CD1c-positive myeloid dendritic cell (primary cell): ENCODE data around the gene PNPLA5.

Experiments
- DNase-seq: peaks from one replicate; pipeline ENCODE4 v3.0.0-alpha.2; 2016; ENCODE audit errors: extremely low spot score

Gene PNPLA5

GRCh38 chr22:43854786-43855271 lies 37.0 kb downstream of the PNPLA5 start:
- no peak for DNase-seq

- DNase-seq: no peak
Observed at GRCh38 chr22:43854121-43854785, 37.6 kb downstream of the PNPLA5 start.

- no peak for DNase-seq
Observed at GRCh38 chr22:43853328-43853931, 38.4 kb downstream of the PNPLA5 start.

- DNase-seq: peak; percentile 34
Observed at GRCh38 chr22:43852573-43853327, 39.1 kb downstream of the PNPLA5 start.

GRCh38 chr22:43851979-43852307 lies 39.9 kb downstream of the PNPLA5 start:
- no peak for DNase-seq

GRCh38 chr22:43851058-43851978 lies 40.5 kb downstream of the PNPLA5 start:
- DNase-seq: no peak

GRCh38 chr22:43850529-43850928 lies 41.3 kb downstream of the PNPLA5 start:
- DNase-seq: no peak

GRCh38 chr22:43849731-43850130 lies 42.1 kb downstream of the PNPLA5 start:
- DNase-seq: no peak

- no peak for DNase-seq
Observed at GRCh38 chr22:43848366-43849171, 43.2 kb downstream of the PNPLA5 start.

- no peak for DNase-seq
Observed at GRCh38 chr22:43847376-43848289, 44.2 kb downstream of the PNPLA5 start.

GRCh38 chr22:43846966-43847365 lies 44.8 kb downstream of the PNPLA5 start:
- no peak for DNase-seq

- no peak for DNase-seq
Observed at GRCh38 chr22:43845981-43846380, 45.8 kb downstream of the PNPLA5 start.

GRCh38 chr22:43844560-43845545 lies 47.0 kb downstream of the PNPLA5 start:
- no peak for DNase-seq

- no peak for DNase-seq
Observed at GRCh38 chr22:43843783-43844530, 47.9 kb downstream of the PNPLA5 start.

- DNase-seq: no peak
Observed at GRCh38 chr22:43841742-43842141, 50.1 kb downstream of the PNPLA5 start.

GRCh38 chr22:43840851-43841250 lies 51.0 kb downstream of the PNPLA5 start:
- DNase-seq: no peak

- DNase-seq: no peak
Observed at GRCh38 chr22:43840431-43840830, 51.4 kb downstream of the PNPLA5 start.

- no peak for DNase-seq
Observed at GRCh38 chr22:43839781-43840180, 52.0 kb downstream of the PNPLA5 start.
